Central memory CD8-positive, alpha-beta T cell (primary cell): ENCODE results near the gene TMEM190.
"Not testable (repeated sequence)": the region's sequence is repeated elsewhere in the genome, so short reads cannot be mapped to it uniquely, and the experiment has no call there.

Experiments
- ATAC-seq: fragments of 150-1000 bp; cut with Tn5 transposase; replicated peaks from 2 replicates; pipeline ENCODE4 v1.10.0; 2022; ENCODE audit warnings: mild to moderate bottlenecking, moderate FRiP score, moderate number of reproducible peaks; ENCODE audit not compliant: poor library complexity, severe bottlenecking; ENCODE audit errors: extremely low read depth
- DNase-seq, 2 donors: peaks; one replicate each; pipeline ENCODE4 v3.0.0; 2021; ENCODE audit warnings: low spot score in 2 of 2
- H3K27ac Mint-ChIP-seq: one replicate; pipeline ENCODE4 v1.8.0; 2022; ENCODE audit warnings: low read depth, mild to moderate bottlenecking, moderate library complexity, mixed read lengths
- H3K27me3 Mint-ChIP-seq: one replicate; pipeline ENCODE4 v1.8.0; 2022; ENCODE audit warnings: mixed read lengths
- H3K36me3 Mint-ChIP-seq: one replicate; pipeline ENCODE4 v1.8.0; 2022; ENCODE audit warnings: mild to moderate bottlenecking, moderate library complexity, mixed read lengths; ENCODE audit not compliant: insufficient read depth
- H3K4me1 Mint-ChIP-seq: one replicate; pipeline ENCODE4 v1.8.0; 2022; ENCODE audit warnings: mixed read lengths
- H3K4me3 Mint-ChIP-seq: one replicate; pipeline ENCODE4 v1.8.0; 2022; ENCODE audit warnings: mild to moderate bottlenecking, moderate library complexity, mixed read lengths
- H3K9me3 Mint-ChIP-seq: one replicate; pipeline ENCODE4 v1.8.0; 2022; ENCODE audit warnings: mixed read lengths

Gene TMEM190

GRCh38 chr19:55407800-55408532, 31.3 kb downstream of the TMEM190 start:
- peaks cover 26% of the 10 kb centered on the region for H3K4me1 Mint-ChIP-seq
- peak overlapping the region; percentile 82 for H3K4me3 Mint-ChIP-seq
- H3K27me3 Mint-ChIP-seq: no peaks in the 10 kb centered on the region
- H3K9me3 Mint-ChIP-seq: no peaks in the 10 kb centered on the region
- peak; percentile 94 for ATAC-seq
- H3K27ac Mint-ChIP-seq: peak overlapping the region; percentile 96
- peak; percentile 93 to 97 for DNase-seq
- peaks cover 34% of the 10 kb centered on the region for H3K36me3 Mint-ChIP-seq

DNA sequence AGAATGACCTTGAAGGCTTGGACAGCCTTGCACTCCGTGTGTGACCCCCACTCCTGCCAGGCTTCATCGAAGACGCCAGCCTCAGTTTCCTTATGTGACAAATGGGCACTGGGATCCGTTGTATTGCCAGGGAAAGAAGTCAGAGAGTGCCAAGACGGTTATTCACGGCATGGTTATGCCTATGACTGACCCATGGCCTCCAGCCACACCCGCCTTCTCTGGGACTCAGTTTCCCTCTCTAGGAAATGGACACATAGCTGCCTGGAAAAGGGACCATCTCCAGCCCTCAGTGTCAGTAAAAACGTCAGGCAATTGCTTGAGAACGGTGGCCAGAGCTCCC, 31.9 kb downstream of the TMEM190 start:
- Mint-ChIP-seq H3K27me3 (no peaks in the 10 kb centered on the region), H3K27ac (peak overlapping the region; percentile 96), H3K4me1 (peaks cover 26% of the 10 kb centered on the region), H3K9me3 (no peaks in the 10 kb centered on the region), H3K4me3 (peak overlapping the region; percentile 82), H3K36me3 (peaks cover 28% of the 10 kb centered on the region)
- DNase-seq: no peak
- no peak for ATAC-seq

DNA sequence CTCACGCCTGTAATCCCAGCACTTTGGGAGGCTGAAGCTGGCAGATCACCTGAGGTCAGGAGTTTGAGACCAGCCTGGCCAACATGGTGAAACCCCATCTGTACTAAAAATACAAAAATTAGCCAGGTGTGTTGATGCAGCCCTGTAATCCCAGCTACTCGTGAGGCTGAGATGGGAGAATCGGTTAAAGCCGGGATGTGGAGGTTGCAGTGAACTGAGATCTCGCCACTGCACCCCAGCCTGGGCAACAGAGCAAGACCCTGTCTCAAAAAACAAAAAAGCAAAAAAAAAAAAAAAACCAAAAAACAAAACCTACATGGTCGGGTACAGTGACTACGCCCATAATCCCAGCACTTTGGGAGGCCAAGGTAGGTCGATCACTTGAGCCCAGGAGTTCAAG, 32.6 kb downstream of the TMEM190 start:
- peak overlapping the region; percentile 82 for H3K4me3 Mint-ChIP-seq
- H3K27me3 Mint-ChIP-seq, DNase-seq, ATAC-seq, H3K9me3 Mint-ChIP-seq, H3K27ac Mint-ChIP-seq: not testable (repeated sequence)
- H3K4me1 Mint-ChIP-seq: peaks cover 26% of the 10 kb centered on the region
- H3K36me3 Mint-ChIP-seq: peaks cover 22% of the 10 kb centered on the region

DNA sequence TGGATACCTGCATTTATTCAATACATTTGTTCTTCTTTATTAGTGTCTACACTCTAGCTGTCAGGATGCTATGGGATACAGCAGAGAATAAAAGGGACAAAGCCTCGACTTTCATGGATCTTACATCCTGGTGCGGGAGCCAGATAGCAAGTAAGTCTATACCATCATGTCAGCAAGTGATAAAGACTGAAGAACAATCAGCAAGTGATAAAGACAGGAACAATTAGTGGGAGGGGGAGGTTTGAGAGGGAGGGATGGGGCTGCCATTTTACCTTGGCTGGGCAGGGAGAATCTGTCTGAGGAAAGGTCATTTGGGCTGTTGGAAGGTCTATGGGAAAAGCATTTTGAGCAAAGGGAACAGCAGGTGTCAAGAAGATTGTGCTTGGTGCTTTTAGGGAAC, 33.5 kb downstream of the TMEM190 start:
- Mint-ChIP-seq H3K4me3 (no peak overlapping the region), H3K9me3 (no peaks in the 10 kb centered on the region), H3K27me3 (no peaks in the 10 kb centered on the region), H3K27ac (no peak overlapping the region), H3K36me3 (peaks cover 20% of the 10 kb centered on the region), H3K4me1 (peaks cover 26% of the 10 kb centered on the region)
- ATAC-seq: no peak
- no peak for DNase-seq

GRCh38 chr19:55418185-55418584, 41.6 kb downstream of the TMEM190 start:
- ATAC-seq (no peak), DNase-seq (peak; percentile 30 to 34)
- Mint-ChIP-seq H3K4me3 (no peak overlapping the region), H3K9me3 (no peaks in the 10 kb centered on the region), H3K27me3 (no peaks in the 10 kb centered on the region), H3K4me1 (peaks cover 11% of the 10 kb centered on the region), H3K27ac (no peak overlapping the region), H3K36me3 (peaks cover 1% of the 10 kb centered on the region)

DNA sequence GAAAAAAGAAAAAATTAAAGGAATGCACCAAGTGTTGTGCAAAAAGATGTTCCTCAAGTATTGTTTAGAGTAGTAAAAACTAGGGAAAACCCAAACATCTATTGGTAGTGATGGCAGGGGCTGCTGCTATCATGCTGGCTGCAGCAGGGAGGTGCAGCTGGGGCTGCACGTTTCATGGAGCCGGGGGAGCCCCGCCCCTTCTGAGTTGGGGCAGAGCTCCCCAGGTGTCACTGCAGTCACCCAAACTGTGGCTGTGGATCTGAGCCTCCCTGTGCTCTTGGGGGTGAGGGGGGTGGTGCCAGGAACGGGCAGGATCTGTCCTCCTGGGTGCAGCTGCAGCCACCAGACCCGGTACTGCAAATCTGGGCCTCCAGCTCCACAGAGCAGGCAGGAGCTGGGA, 42.5 kb downstream of the TMEM190 start:
- Mint-ChIP-seq H3K27me3 (no peaks in the 10 kb centered on the region), H3K36me3 (peaks cover 1% of the 10 kb centered on the region), H3K9me3 (no peaks in the 10 kb centered on the region), H3K27ac (no peak overlapping the region), H3K4me3 (no peak overlapping the region), H3K4me1 (peaks cover 11% of the 10 kb centered on the region)
- no peak for ATAC-seq
- DNase-seq: no peak

DNA sequence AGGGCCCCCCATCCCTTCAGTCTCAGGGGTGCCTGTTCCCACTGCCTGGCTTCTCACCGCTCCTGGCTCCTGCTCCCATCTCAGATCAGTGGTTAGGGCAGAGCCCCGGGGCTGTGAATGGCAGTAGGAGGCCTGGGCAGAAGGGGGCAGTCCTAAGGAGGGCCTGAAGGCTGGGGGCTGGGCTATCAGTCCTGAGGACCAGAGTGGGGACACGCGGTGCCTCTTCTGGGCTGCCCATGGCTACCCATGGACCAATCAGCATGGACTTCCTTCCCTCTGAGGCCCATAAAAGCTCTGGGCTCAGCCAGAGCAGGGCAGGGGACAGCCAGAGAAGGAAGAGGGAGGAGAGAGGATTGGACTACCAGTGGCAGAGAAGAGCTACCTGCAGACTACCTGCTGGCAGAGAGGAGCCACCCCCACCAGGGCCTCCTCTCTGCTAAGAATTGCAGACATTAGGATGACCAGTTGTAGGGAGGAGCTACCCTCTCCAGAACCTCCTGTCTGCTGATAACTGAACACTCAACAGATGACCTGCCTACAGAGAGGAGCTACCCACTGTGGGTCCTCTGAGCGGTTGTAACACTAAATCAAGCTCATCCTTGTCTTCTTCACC, 43.1 kb downstream of the TMEM190 start:
- peaks cover 4% of the 10 kb centered on the region for H3K27me3 Mint-ChIP-seq
- H3K27ac Mint-ChIP-seq: no peak overlapping the region
- peaks cover 11% of the 10 kb centered on the region for H3K4me1 Mint-ChIP-seq
- DNase-seq (no peak), ATAC-seq (no peak)
- no peak overlapping the region for H3K4me3 Mint-ChIP-seq
- peaks cover 1% of the 10 kb centered on the region for H3K36me3 Mint-ChIP-seq
- H3K9me3 Mint-ChIP-seq: no peaks in the 10 kb centered on the region

GRCh38 chr19:55421281-55421680, 44.7 kb downstream of the TMEM190 start:
- H3K27me3 Mint-ChIP-seq: peaks cover 15% of the 10 kb centered on the region

DNA sequence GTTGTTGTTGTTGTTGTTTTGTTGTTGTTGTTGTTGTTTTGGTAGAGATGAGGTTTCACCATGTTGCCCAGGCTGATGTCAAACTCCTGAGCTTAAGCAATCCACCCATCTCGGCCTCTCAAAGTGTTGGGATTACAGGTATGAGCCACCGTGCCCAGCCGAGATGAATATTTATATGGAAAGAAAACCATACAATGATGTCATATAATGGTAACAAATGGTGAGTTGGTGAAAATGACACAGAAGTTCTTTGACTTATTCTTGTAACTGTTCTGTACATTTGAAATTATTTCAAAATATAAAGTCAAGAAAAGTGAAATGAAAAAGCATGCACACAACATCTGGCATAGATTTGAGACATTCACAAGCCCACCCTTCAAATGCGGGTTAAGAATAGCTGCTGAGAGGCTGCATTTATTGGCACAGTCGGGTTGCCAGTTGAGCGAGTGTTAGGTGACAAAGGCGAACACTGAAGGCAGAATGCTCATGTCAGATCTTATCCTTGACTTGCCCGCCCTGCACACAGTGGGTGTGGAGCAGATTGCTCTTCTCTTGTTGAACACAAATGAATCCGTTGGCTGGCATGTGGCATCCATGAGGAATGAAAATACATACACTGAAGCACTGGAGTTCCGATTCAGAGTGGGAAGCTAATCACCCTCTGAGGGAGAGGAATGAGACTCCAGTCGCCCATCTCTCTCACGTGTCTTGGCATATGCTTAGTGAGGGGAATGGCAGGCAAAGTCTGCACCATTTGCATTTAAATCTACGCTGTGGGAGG, 46.8 kb downstream of the TMEM190 start:
- no peaks in the 10 kb centered on the region for H3K9me3 Mint-ChIP-seq
- peaks cover 18% of the 10 kb centered on the region for H3K27me3 Mint-ChIP-seq
- DNase-seq (no peak), ATAC-seq (no peak)
- H3K27ac Mint-ChIP-seq: no peak overlapping the region
- H3K4me3 Mint-ChIP-seq: no peak overlapping the region
- H3K36me3 Mint-ChIP-seq: peaks cover 1% of the 10 kb centered on the region
- H3K4me1 Mint-ChIP-seq: peaks cover 7% of the 10 kb centered on the region

More at GRCh38 chr19:55421281-55421680, 44.7 kb downstream of the TMEM190 start:
- DNase-seq: peak in 1 of 2 donors; percentile 54
- H3K9me3 Mint-ChIP-seq, H3K36me3 Mint-ChIP-seq: not testable (repeated sequence)
- Mint-ChIP-seq H3K27ac (peak overlapping the region; percentile 92), H3K4me3 (peak overlapping the region; percentile 54), H3K4me1 (peaks cover 11% of the 10 kb centered on the region)
- peak; percentile 98 for ATAC-seq

DNA sequence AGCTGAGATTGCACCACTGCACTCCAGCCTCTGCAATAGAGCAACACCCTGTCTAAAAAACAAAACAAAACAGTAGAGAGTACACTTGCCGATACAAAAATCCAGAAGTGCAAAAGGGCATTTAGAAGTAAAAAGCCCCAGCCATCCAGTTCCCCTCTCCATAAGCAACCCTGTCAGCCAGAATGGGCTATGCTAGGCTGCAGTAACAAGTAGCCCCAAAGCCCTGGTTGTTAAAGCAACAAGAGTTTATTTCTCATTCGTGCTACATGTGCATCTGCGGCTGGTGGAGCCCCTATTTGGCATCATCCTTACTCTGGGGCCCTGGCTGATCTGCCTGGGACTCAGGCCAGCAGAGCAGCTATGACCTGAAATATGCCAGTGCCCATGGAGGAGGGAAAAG, 47.9 kb downstream of the TMEM190 start:
- Mint-ChIP-seq H3K27ac (no peak overlapping the region), H3K36me3 (peaks cover 1% of the 10 kb centered on the region), H3K9me3 (no peaks in the 10 kb centered on the region), H3K4me3 (no peak overlapping the region), H3K4me1 (peaks cover 6% of the 10 kb centered on the region), H3K27me3 (peaks cover 29% of the 10 kb centered on the region)
- DNase-seq (no peak), ATAC-seq (no peak)

DNA sequence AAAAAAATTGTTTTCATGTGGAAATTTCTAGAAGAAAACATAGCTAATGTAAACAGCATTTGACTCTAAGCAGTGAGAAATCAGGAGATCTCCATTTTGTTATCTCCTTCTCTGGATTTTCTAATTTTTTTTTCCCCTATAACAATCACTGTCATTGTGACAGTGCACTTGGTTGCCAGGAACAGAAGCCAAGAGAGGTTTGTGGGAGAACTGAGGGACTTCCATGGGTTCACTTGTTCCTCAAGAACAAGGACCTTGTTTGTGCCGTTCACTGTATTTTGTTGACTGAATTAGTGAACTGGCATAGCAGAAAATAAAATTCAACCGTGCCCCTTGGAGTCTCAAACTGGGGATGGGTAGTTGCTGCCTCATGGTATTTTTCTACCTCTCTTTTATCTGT, 49.4 kb downstream of the TMEM190 start:
- Mint-ChIP-seq H3K4me1 (peaks cover 6% of the 10 kb centered on the region), H3K9me3 (no peaks in the 10 kb centered on the region), H3K36me3 (peaks cover 1% of the 10 kb centered on the region), H3K27ac (no peak overlapping the region), H3K27me3 (peaks cover 45% of the 10 kb centered on the region), H3K4me3 (no peak overlapping the region)
- ATAC-seq (no peak), DNase-seq (no peak)
